Measurements from ENCODE around the gene MYH6.
"Not testable (repeated sequence)": the region's sequence is repeated elsewhere in the genome, so short reads cannot be mapped to it uniquely, and the experiment has no call there.

The MYH6 gene

DNA sequence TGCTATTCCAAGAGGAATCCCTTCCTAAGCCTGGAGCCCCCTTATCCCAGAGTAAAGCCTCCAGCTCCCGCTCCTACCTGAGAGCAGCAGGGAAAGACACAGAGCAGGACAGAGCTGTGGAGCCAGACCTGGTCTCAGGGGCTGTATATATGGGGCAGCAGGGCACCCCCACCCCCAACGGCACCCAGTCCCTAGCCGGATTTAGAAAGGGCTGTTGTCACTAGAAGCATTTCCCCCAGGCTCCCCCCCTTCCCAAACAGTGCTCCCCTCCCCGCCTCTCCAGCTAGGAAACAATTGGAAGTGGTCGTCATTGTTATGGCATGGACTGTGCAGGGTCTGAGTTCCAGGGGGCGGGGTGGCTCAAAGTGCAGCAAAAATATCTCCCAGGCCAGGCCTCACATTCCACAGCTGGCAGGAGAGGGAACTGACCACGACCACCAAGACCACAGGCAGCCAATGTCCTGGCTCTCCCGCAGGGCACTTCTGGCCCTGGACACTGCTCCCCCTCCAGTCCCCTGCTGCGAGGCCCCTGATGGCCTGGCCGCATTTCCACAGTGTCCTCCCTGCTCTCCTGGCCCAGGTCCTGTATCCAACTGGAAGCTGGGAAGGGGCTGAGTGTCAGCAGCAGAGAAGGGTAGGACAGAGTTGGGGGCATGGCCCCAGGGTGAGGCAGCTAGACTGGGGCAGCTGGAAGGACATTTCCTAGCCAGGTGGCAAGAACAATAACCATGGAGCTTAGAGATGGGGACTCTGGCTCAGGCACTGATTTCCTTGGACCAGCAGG lies 27.7 kb upstream of the MYH6 start, which contains the start of gene MYH7:
Gene MYH7, minus strand, starts transcription at position 118 of the 784 bp plus-strand sequence. CDS start 1,928 bp downstream, outside the sequence.
- no peak for DNase-seq

DNA sequence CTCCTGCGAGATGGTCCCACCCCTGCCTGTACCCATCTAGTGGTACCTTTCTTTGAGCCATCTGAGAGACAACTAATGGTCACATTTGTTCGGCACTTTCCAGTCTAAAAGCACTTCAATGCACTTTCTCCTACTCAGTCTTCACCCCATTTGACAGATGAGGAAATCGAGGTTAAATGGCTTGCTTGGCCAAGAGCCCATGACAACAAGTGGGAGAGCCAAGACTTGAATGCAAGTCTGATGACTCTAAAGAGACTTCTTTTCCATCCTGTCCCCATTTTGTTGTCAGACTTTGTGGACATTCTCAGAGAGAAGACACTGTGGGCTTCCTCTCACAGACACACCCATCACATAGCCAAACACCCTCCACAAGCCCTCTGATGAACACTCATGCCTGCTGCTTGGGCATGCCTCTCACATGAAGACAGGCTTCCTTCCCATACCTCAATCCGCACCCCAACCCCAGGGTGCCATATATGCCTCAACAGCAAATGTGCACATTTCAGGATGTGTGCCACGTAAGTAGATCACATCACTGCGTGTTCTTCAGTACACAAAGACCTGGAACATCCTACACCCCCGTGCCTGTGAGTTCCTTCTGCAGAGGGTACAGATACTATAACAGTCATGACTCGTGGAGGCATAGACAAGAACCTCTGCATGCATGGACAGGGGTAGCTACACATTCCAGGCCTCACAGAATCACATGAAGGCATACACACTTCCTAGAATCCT lies 26.6 kb upstream of the MYH6 start:
- no peak for DNase-seq

DNA sequence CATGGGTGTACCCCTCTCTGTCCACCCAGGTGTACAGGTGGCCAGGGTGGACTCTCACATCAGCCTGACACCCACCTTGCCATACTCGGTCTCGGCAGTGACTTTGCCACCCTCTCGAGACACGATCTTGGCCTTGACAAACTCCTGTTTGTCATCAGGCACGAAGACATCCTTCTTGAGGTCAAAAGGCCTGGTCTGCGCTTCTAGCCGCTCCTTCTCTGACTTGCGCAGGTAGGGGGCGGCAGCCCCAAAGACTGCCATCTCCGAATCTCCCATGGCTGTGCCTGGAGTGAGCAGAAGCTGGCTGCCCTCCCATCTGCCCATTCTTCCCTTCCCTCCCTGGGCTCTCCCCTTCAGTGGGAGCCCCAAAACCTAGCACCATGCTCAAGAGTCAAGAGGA lies 25.4 kb upstream of the MYH6 start:
- no peak for DNase-seq

DNA sequence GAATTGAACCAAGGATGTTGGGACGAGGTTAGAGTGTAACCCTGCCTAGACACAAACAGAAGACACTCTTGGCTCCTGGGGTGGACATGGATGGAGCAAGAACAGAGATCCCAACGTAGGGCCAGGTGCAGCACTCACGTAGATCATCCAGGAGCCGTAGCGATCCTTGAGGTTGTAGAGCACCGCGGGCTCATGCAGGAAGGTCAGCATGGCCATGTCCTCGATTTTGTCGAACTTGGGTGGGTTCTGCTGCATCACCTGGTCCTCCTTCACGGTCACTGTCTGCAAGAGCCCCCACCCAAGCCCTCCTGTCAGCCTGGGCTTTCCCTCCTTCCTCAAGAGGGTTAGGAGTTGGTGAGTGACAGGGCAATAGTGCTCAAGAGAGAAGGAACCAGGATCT lies 24.9 kb upstream of the MYH6 start:
- no peak for DNase-seq

DNA sequence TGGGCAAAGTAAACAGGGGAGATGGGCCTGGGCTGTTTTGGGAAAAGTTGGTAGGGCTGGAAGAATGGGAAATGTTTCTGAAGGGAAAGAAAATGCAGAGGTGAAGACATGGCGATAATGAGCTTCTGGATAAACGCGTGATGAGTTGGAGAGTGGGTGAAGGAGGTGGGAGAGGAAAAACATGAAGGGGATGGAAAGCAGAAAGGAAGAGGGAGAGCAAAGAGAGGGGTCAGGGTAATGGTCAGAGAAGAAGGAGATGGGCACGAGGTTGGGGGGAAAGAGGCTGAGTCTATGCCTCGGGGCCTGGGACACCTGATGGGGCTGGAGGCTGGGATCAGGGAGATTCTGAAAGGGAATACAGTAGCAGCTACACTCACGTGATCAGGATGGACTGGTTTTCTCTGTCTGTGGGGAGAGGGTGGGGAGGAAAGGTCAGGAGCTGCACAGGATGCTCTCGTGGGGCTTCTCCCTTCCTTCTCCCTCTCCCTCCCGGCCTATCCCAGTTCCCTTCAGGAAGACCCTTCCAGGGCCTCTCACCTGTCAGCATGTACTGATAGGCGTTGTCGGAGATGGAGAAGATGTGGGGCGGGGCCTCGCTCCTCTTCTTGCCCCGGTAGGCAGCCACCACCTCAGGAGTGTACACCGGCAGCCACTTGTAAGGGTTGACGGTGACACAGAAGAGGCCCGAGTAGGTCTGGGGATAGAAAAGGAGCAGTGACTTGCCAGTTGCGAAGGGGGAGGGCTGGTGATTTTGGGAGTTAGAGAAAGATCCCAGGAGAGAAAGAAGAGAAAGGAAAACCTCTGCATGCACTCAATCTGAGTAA lies 24.2 kb upstream of the MYH6 start:
- DNase-seq = no peak

DNA sequence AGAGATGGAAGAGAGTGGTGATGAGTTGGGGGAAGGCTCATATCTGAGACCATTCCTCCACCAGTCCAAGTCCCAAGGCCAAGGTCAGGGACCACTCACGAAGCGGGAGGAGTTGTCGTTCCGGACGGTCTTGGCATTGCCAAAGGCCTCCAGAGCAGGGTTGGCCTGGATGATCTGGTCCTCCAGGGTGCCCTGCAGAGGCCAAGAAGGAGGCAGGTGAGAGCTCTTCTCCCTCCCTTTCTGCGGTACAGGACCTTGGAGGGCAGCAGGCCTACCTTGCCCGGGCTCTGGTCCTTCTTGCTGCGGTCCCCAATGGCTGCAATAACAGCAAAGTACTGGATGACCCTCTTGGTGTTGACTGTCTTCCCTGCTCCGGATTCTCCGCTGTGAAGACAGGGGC lies 23.4 kb upstream of the MYH6 start:
- no peak for DNase-seq

DNA sequence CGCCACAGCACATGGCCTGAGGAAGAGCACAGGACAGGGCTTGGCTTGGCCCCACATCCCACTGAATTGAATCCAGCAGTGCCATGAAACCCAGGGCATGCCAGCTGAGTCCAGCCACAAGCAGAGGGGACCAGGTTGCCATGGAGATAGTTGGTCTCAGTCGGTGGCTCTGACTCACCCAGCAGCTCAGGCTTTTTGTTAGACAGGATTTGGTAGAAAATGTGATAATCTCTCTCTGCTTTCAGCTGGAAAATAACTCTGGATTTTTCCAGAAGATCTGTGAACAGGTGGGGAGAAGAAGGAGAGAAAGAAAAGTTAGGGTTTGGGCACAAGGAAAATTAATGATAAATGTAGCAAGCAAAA lies 22.6 kb upstream of the MYH6 start:
- no peak for DNase-seq

DNA sequence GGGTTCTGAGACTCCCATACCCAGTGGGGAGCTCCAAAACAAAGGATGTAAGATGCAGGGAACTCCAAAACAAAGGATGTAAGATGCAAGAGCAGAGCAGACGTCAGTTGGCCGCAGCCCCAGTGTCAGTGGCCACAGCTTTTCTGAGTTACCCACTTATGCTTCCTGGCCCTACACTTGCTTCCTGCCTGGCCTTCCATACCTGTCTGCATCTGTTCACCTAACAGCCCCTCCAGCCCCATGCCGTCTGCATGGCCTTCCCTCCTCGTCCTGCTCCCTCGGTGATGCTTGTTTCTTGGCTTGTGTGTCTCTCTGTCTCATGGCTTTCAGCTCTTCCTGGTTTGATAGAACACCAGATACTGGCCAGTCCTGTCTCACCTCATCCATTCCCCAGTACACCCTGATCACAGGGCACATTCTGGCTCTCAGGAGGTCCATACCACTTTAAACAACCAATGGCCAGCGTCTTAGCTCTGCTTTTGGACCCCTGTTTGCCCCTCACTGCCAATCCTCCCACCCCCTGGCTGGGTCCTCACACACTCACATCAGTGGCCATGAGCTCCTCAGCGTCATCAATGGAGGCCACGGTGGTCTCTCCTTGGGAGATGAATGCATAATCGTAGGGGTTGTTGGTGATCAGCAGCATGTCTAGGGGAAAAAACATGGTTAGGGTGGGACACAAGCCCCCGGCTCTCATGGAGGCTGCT lies 22.1 kb upstream of the MYH6 start:
- no peak for DNase-seq

DNA sequence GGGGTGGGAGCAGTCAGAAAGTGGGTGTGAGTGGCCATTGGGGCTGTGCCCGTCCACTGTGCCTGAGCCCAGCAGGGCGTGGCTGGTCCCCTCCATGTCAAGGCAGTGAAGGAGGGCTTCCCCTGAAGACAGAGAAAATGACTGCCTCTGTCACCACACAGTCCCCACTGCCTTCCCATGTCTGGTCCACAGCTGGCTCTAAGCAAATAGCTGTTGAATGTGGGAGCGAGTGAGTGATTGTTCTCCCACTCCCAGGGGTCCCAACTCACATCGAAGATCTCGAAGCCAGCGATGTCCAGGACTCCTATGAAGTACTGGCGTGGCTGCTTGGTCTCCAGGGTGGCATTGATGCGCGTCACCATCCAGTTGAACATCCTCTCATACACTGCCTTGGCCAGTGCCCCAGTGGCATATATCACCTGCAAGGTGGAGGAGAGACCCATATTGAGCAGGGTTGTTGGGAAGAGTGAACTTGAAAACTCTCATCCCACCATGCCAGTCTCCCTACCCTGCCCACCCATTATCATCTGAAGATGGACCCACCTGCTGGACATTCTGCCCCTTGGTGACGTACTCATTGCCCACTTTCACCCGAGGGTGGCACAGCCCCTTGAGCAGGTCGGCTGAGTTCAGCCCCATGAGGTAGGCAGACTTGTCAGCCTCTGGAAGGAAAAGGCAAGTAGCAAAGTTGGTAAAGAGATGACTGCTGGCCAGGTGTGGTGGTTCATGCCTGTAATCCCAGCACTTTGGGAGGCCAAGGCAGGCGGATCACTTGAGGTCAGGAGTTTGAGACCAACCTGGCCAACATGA lies 20.8 kb upstream of the MYH6 start:
- DNase-seq = no peak

DNA sequence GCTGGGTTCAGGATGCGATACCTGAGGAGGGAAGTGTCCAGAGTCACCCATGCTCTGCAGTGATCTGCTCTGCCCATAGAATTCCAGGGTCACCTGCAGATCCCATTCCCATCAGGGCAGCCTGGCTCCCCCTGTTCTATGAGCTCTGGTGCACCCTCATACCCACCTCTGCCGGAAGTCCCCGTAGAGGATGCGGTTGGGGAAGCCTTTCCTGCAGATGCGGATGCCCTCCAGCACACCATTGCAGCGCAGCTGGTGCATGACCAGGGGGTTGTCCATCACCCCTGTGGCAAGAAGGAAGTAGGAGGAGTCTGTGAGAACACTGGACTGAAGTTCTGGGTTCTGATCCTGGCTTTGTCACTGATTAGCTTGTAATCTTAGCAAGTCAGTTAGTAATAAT lies 17.7 kb upstream of the MYH6 start:
- DNase-seq = not testable (repeated sequence)

DNA sequence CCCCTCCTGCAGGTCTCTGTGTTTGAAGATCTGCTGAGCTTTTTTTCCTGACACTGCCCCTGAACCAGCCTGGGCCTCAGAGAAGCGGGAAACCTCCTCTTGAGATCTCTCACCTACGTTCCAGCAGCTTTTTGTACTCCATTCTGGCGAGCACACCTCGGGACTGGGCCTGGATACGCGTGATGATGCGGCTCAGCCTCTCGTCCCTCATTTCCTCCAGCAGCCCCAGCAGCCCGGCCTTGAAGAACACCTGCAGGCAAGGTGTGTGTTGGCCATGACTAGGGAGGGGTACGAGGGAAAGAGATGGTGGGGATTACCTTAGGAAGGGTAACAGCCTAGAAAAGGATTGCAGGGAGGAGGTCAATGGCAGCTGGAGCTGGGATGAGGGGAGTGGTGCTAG lies 17.1 kb upstream of the MYH6 start:
- DNase-seq = no peak

DNA sequence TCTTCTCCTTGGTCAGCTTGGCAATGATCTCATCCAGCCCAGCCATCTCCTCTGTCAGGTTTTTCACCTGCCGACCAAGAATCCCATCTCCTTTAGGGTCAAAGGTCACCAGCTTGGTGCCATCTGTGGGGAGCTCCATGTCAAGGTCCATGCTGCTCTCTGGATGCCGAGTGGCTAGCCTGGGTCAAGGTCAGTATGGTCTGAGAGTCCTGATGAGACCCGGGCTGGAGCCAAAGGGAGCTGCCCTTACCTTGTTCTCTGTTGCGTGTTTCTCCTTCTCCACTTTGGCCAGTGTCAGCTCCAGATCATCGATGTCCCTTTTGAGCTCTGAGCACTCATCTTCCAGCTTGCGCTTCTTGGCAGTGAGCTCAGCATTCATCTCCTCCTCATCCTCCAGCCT lies 15.6 kb upstream of the MYH6 start:
- DNase-seq = no peak

DNA sequence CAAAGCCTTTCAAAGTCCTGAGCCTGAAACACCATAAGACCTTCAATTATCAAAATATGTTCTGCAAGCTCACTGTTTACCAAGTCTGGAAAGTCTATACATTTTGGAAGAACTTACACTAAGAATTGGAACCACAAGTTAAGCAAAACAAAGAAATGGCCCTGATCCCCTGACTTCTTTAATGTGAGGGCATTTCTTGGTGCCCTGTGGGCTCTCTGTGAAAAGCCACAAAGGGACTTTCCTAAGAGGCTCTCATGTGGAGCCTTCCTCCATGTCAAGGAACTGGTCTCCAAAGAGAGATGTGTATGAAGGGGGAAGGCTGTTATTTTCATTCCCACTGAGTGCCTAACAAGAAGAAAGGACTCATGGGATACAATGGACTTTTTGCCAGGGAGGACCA lies 13.5 kb upstream of the MYH6 start:
- no peak for DNase-seq

DNA sequence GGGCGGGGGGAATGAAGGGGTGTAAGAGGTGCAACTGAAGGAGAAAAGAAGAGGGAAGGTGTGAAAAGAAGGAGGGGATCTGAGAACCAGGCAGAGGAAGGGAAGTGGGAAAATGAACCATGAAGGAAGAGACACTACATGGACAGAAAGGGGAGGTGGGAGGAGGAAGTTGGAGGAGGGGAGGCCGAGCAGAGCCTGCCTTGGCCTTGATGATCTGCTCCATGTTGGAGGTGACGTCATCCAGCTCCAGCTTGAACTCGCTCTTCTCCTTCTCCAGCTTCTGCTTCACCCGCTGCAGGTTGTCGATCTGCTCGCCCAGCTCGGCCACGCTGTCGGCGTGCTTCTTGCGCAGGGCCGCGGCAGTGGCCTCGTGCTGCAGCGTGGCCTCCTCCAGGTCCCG lies 11.6 kb upstream of the MYH6 start:
- not testable (repeated sequence) for DNase-seq

DNA sequence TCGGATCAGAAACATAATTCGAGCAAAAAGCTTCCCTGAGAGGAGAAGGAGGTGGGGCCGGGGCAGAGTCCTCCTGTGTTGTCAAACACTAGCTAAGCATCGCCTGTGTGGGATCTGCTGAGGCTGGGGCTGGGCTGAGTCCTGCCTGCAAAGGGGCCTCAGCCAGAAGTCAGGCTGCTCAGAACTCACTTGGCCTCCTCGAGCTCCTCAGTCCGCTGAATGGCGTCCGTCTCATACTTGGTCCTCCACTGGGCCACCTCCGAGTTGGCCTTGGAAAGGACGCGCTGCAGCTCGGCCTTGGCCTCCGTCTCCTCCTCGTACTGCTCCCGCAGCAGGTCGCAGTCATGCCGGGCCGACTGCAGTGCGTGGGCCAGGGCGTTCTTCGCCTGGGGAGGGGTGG lies 9.9 kb upstream of the MYH6 start:
- no peak for DNase-seq

DNA sequence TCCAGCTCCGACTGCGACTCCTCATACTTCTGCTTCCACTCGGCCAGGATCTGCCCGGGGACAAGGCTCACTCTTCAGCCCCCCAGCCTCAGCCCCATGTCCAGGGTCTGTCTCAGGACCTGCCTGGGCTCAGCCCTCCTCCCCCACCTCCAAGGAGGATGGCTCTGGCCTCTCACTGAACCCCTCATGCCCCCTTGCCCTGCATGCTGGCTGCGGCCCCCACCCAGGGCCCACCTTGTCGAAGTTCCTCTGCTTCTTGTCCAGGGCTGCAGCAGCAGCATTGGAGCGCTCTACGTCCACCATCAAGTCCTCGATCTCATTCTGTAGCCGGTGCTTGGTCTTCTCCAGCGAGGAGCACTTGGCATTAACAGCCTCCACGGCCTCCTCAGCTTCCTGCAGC lies 9.2 kb upstream of the MYH6 start:
- DNase-seq = not testable (repeated sequence)

DNA sequence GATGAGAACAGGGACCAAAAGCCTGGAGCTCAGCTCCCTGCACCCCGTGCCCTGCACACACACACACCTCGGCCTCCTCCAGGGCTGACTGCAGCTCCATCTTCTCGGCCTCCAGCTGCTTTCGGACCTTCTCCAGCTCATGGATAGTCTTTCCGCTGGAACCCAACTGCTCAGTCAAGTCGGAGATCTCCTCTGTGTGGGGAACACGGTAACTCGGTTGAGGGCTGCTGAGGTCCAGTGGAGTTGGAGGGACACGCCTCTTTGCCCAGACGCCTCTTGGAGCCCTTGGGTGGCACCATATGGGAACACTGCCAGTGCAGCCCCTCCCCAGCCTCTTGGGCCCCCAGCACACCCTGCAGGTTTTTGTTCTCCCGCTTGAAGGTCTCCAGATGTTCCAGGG lies 8.7 kb upstream of the MYH6 start:
- DNase-seq = no peak

DNA sequence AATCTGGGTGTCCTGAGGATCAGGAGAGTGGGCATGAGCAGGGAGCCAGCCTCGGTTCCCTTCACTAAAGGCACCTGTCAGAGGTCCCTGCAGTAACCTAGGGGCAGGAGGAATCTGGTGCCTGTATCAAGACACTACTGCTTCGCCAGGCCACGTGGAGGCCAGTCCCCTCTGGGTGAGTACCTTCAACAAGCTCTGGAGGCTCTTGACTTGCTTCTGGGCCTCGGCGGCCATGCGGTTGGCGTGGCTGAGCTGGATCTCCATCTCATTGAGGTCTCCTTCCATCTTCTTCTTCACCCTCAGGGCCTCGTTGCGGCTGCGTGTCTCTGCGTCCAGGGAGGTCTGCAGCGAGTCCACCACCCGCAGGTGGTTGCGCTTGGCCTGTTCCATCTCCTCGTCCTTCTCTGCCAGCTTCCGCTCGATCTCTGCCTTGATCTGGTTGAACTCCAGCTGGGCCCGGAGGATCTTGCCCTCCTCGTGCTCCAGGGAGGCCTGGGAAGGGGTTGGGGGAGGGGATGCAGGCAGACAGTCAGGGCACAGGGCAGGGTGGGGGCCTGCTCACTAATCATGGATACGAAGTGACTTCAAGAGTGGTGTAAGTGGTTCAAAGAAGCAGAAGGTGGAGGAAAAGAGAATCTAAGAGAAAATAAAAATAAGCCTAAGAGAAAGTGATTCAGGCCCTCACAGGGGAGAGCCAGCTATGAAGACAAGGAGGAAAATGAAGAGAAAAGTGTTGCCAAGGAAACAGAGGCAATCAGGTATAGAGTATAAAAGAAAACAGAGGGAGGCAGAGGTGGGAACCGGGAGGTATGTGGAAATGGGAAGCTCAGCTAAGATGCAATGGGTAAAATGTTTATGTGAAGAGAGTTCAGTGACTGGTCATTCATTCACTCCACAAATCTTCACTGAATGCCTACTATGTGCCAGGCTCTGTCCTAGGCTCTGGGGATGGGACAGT lies 8.0 kb upstream of the MYH6 start:
- no peak for DNase-seq

DNA sequence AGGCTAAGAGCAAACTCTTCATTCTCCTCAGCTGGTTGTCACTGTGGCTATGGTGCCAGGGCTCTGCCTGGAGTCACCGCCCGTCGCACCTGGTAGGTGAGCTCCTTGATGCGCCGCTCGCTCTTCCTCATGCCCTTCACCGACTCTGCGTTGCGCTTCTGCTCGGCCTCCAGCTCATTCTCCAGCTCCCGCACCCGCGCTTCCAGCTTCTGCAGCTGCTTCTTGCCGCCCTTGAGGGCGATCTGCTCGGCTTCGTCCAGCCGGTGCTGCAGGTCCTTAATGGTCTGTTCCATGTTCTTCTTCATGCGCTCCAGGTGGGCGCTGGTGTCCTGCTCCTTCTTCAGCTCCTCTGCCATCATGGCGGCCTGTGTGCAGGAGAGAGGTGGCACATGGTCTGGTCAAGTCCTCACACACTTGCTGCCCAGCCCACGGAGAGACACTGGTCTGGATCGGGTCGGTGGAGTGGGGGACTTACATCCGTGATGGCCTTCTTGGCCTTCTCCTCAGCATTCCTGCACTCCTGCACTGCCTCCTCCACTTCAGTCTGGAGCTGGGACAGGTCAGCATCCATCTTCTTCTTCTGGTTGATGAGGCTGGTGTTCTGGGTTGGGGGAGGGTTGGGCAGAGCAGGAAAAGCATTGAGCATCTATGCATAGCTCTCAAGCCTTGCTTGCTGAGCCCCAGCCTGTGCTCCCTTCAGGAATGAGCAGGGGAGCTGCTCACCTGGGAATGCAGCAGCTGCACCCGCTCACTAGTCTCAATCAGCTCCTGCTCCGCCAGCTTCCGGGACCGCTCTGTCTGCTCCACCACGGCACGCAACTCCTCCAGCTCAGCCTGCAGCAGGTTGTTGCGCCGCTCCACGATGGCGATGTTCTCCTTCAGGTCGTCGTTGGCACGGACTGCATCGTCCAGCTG lies 7.1 kb upstream of the MYH6 start:
- DNase-seq = no peak

DNA sequence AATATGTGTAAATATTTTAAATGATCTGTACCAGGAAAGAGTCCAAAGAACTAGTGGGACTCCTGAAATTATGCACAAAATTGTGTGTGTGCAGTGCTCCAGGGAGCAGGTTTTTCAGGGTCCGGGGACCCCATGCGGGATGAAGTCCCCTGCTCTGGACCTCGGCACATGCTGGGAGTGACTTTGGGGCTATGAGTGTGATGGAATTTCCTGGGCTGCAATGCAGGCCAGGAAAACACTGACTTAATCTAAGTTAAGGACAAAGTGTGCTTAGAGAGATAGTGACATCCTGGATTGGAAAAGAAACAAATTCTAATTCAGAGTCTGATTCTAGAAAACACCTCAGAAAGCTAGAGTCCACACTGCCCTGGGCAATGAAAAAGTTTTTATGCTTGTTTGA lies 6.2 kb upstream of the MYH6 start:
- no peak for DNase-seq
